Rectal smooth muscle tissue (tissue), 1 donor: Measurements from ENCODE around the gene FAM83F.
"Not testable (repeated sequence)": the region's sequence is repeated elsewhere in the genome, so short reads cannot be mapped to it uniquely, and the experiment has no call there.

Source experiments
- H3K27ac ChIP-seq: one replicate; pipeline ENCODE4 v1.7.0; 2013; ENCODE audit warnings: low read depth, low read length, inconsistent platforms
- H3K27me3 ChIP-seq: one replicate; pipeline ENCODE4 v1.7.0; 2013; ENCODE audit warnings: low read length; ENCODE audit not compliant: control insufficient read depth, insufficient read depth
- H3K36me3 ChIP-seq: one replicate; pipeline ENCODE4 v1.7.0; 2013; ENCODE audit warnings: low read length; ENCODE audit not compliant: control insufficient read depth, insufficient read depth
- H3K4me1 ChIP-seq: one replicate; pipeline ENCODE4 v1.7.0; 2013; ENCODE audit warnings: low read length; ENCODE audit not compliant: control insufficient read depth, insufficient read depth
- H3K4me3 ChIP-seq: one replicate; pipeline ENCODE4 v1.7.0; 2013; ENCODE audit warnings: low read length
- H3K9ac ChIP-seq: one replicate; pipeline ENCODE4 v1.7.0; 2013; ENCODE audit warnings: low read length

FAM83F gene

GRCh38 chr22:40015358-40015976 is 20.7 kb downstream of the FAM83F start:
- Histone ChIP-seq H3K36me3 (no peaks in the 10 kb centered on the region), H3K27ac (no peak overlapping the region), H3K9ac (no peak overlapping the region)

GRCh38 chr22:40018051-40018450 is 23.3 kb downstream of the FAM83F start:
- H3K9ac ChIP-seq = no peak overlapping the region
- no peaks in the 10 kb centered on the region for H3K27me3 ChIP-seq

More at GRCh38 chr22:40015358-40015976, 20.7 kb downstream of the FAM83F start:
- no peak overlapping the region for H3K4me3 ChIP-seq
- H3K27me3 ChIP-seq = peaks cover 2% of the 10 kb centered on the region
- no peaks in the 10 kb centered on the region for H3K4me1 ChIP-seq

GRCh38 chr22:40019100-40019499 is 24.3 kb downstream of the FAM83F start:
- no peaks in the 10 kb centered on the region for H3K4me1 ChIP-seq
- no peak overlapping the region for H3K4me3 ChIP-seq
- no peaks in the 10 kb centered on the region for H3K27me3 ChIP-seq
- no peak overlapping the region for H3K9ac ChIP-seq
- no peak overlapping the region for H3K27ac ChIP-seq
- no peaks in the 10 kb centered on the region for H3K36me3 ChIP-seq

More at GRCh38 chr22:40018051-40018450, 23.3 kb downstream of the FAM83F start:
- H3K4me3 ChIP-seq = no peak overlapping the region
- no peaks in the 10 kb centered on the region for H3K36me3 ChIP-seq
- H3K27ac ChIP-seq = no peak overlapping the region
- H3K4me1 ChIP-seq = no peaks in the 10 kb centered on the region

DNA sequence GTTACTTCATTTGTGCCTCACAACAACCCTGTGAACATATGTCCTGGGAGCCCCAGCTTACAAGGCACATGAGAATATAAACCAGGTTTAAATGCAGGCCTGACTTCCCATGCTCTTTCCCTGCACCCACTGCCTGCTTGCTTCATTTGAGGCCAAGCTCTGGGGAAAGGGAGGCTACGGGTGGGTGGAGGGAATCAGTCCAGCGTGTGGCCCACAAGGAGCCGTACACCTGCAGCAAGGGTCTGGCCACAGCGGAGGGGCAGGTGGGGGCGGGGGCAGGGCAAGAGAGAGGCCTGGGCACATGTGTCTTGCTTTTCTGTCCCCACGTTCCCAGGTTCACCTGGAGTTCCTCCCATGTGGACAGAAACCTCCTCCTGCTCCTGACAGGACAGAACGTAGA is 26.2 kb downstream of the FAM83F start:
- Histone ChIP-seq H3K36me3 (no peaks in the 10 kb centered on the region), H3K4me3 (no peak overlapping the region), H3K9ac (no peak overlapping the region), H3K27me3 (no peaks in the 10 kb centered on the region), H3K4me1 (no peaks in the 10 kb centered on the region), H3K27ac (no peak overlapping the region)

GRCh38 chr22:40021401-40022000 is 26.7 kb downstream of the FAM83F start:
- Histone ChIP-seq H3K27ac (no peak overlapping the region), H3K4me1 (no peaks in the 10 kb centered on the region), H3K9ac (no peak overlapping the region), H3K36me3 (no peaks in the 10 kb centered on the region), H3K4me3 (no peak overlapping the region), H3K27me3 (no peaks in the 10 kb centered on the region)

- H3K4me3 ChIP-seq = no peak overlapping the region
- H3K9ac ChIP-seq = no peak overlapping the region
- H3K4me1 ChIP-seq = no peaks in the 10 kb centered on the region
- H3K27me3 ChIP-seq = no peaks in the 10 kb centered on the region
- H3K36me3 ChIP-seq = no peaks in the 10 kb centered on the region
- H3K27ac ChIP-seq = no peak overlapping the region
These were observed 27.9 kb downstream of the FAM83F start for GRCh38 chr22:40022536-40023240.

- Histone ChIP-seq H3K4me1 (no peaks in the 10 kb centered on the region), H3K4me3 (no peak overlapping the region), H3K27ac (no peak overlapping the region), H3K27me3 (no peaks in the 10 kb centered on the region), H3K36me3 (no peaks in the 10 kb centered on the region), H3K9ac (no peak overlapping the region)
These were observed 28.6 kb downstream of the FAM83F start for GRCh38 chr22:40023341-40023841.

- Histone ChIP-seq H3K27me3 (no peaks in the 10 kb centered on the region), H3K36me3 (no peaks in the 10 kb centered on the region), H3K27ac (no peak overlapping the region), H3K9ac (no peak overlapping the region), H3K4me3 (no peak overlapping the region), H3K4me1 (no peaks in the 10 kb centered on the region)
These were observed 29.7 kb downstream of the FAM83F start for GRCh38 chr22:40024201-40025061.

- not testable (repeated sequence) for H3K36me3 ChIP-seq, H3K27me3 ChIP-seq, H3K4me1 ChIP-seq, H3K9ac ChIP-seq, H3K27ac ChIP-seq, H3K4me3 ChIP-seq
These were observed 30.3 kb downstream of the FAM83F start for GRCh38 chr22:40025062-40025379.

DNA sequence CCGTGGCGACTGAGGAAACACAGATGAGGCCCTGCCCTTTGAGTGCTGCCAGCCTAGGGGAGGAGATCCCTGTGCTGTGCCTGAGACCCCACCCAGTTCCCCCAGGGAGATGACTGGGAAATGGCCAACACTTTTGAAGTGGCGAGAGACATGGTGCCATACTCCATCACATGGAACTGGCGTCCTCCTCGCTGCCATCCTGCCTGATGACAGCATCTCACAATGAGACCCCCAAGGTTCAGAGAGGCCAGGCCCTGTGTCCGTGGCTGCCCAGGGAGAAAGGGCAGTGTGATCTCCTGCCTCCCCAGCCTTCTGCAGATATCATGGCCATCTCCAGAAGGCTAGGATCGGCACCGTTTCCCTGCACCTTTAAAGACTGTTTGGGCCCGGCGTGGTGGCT is 31.1 kb downstream of the FAM83F start:
- Histone ChIP-seq H3K27ac (no peak overlapping the region), H3K36me3 (no peaks in the 10 kb centered on the region), H3K9ac (no peak overlapping the region), H3K27me3 (no peaks in the 10 kb centered on the region), H3K4me3 (no peak overlapping the region), H3K4me1 (no peaks in the 10 kb centered on the region)

GRCh38 chr22:40026641-40027040 is 31.9 kb downstream of the FAM83F start:
- H3K4me1 ChIP-seq = no peaks in the 10 kb centered on the region
- no peak overlapping the region for H3K9ac ChIP-seq
- H3K4me3 ChIP-seq = no peak overlapping the region
- H3K36me3 ChIP-seq = no peaks in the 10 kb centered on the region
- no peak overlapping the region for H3K27ac ChIP-seq
- H3K27me3 ChIP-seq = no peaks in the 10 kb centered on the region
